Transverse colon (tissue), 4 donors: ENCODE results near the gene SIK3.

Experiments used
- EP300 ChIP-seq: sonication (generic); formaldehyde crosslinking; IDR thresholded peaks from one replicate; pipeline ENCODE4 v1.6.1; 2017; ENCODE audit warnings: antibody characterized with exemption, low read depth
- POLR2A ChIP-seq: fragments of 450-650 bp; IDR thresholded peaks from one replicate; pipeline ENCODE4 v1.6.1; 2016; ENCODE audit warnings: antibody characterized with exemption, mild to moderate bottlenecking, moderate library complexity
- POLR2AphosphoS5 ChIP-seq, 3 donors: sonication (generic); formaldehyde crosslinking; IDR thresholded peaks; one replicate each; pipeline ENCODE4 v1.6.1; 2016; ENCODE audit warnings: antibody characterized with exemption in 3 of 3
- TF ChIP-seq, protein P1 (sequence below), 5 experiments: fragments of 200-600 bp in 3 of 5; fragments of 450-650 bp in 2 of 5; sonication (generic) in 3 of 5; IDR thresholded peaks; 1 replicate in 2 of 5; 2 replicates in 3 of 5; pipeline ENCODE4 v1.5.1; 2016 to 2017; ENCODE audit warnings: antibody characterized with exemption in 5 of 5, inconsistent platforms in 3 of 5, mild to moderate bottlenecking in 2 of 5, moderate library complexity in 1 of 5

DNA sequence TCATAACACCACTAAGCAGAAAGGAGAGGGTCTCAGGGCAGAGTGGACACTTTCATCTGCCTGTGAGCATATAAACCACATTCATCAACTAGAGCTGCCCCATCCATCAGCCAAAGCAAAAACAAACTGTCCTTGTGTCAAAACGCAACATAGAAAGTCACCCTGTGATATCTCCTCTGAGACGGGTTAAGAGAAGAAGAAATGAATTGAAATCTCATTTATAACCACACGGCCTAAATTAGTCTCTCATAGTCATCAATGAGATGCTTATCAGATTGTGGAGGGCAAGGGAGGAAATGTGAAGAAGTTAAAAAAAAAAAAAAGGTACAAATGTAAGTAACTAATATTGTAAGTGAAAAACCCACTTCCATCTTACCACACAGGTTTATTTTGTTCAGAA, 75.7 kb downstream of the SIK3 start:
- TF ChIP-seq POLR2A (no peak), EP300 (no peak), POLR2AphosphoS5 (IDR thresholded peaks at IDR 0.05) (no peak)
- TF ChIP-seq, protein P1, sequence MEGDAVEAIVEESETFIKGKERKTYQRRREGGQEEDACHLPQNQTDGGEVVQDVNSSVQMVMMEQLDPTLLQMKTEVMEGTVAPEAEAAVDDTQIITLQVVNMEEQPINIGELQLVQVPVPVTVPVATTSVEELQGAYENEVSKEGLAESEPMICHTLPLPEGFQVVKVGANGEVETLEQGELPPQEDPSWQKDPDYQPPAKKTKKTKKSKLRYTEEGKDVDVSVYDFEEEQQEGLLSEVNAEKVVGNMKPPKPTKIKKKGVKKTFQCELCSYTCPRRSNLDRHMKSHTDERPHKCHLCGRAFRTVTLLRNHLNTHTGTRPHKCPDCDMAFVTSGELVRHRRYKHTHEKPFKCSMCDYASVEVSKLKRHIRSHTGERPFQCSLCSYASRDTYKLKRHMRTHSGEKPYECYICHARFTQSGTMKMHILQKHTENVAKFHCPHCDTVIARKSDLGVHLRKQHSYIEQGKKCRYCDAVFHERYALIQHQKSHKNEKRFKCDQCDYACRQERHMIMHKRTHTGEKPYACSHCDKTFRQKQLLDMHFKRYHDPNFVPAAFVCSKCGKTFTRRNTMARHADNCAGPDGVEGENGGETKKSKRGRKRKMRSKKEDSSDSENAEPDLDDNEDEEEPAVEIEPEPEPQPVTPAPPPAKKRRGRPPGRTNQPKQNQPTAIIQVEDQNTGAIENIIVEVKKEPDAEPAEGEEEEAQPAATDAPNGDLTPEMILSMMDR (IDR thresholded peaks at IDR 0.05), result no peak
